NCI-H1436 treated with DMSO at 0.1 percent for 48 hours (cell line): ENCODE measurements around the gene POLR2F.
"Not testable (repeated sequence)": the region's sequence is repeated elsewhere in the genome, so short reads cannot be mapped to it uniquely, and the experiment has no call there.

Experiments
- DNase-seq: peaks from one replicate; lab custom pipeline; 2025; lab: John Stamatoyannopoulos, UW

The POLR2F gene

GRCh38 chr22:37954686-37955085, 1.2 kb downstream of the POLR2F start:
- no peak for DNase-seq

GRCh38 chr22:37955825-37956397, 2.4 kb downstream of the POLR2F start:
- DNase-seq = not testable (repeated sequence)

- DNase-seq = no peak
These were observed 3.7 kb downstream of the POLR2F start for GRCh38 chr22:37957232-37957631.

GRCh38 chr22:37959231-37959825, 5.8 kb downstream of the POLR2F start:
- DNase-seq = no peak

- no peak for DNase-seq
These were observed 7.6 kb downstream of the POLR2F start for GRCh38 chr22:37961062-37961461.

GRCh38 chr22:37965940-37966664, 12.6 kb downstream of the POLR2F start:
- DNase-seq = no peak

GRCh38 chr22:37967147-37967546, 13.6 kb downstream of the POLR2F start:
- DNase-seq = no peak

- DNase-seq = no peak
These were observed 14.3 kb downstream of the POLR2F start for GRCh38 chr22:37967637-37968451.

- DNase-seq = no peak
These were observed 15.2 kb downstream of the POLR2F start for GRCh38 chr22:37968452-37969251.

- DNase-seq = no peak
These were observed 17.4 kb downstream of the POLR2F start for GRCh38 chr22:37970864-37971263.

GRCh38 chr22:37971475-37972434, 18.3 kb downstream of the POLR2F start:
- DNase-seq = no peak

- DNase-seq = no peak
These were observed 19.0 kb downstream of the POLR2F start for GRCh38 chr22:37972527-37972926.

GRCh38 chr22:37973271-37974170, 20.0 kb downstream of the POLR2F start:
- DNase-seq = no peak

- no peak for DNase-seq
These were observed 21.7 kb downstream of the POLR2F start for GRCh38 chr22:37975153-37975552.

- not testable (repeated sequence) for DNase-seq
These were observed 22.5 kb downstream of the POLR2F start for GRCh38 chr22:37976022-37976421.

- no peak for DNase-seq
These were observed 23.0 kb downstream of the POLR2F start for GRCh38 chr22:37976547-37976946.

- DNase-seq = no peak
These were observed 26.3 kb downstream of the POLR2F start for GRCh38 chr22:37979782-37980181.

GRCh38 chr22:37981282-37982011, 27.9 kb downstream of the POLR2F start:
- no peak for DNase-seq
